Activated CD8-positive, alpha-beta T cell treated with anti-CD3 and anti-CD28 coated beads for 36 hours (primary cell): ENCODE results near the gene CCDC28A. TPM values are rescaled to one million over a fixed set of nuclear protein-coding genes. Genes with fewer than 3 reads are reported as not detected.

Experiments used
- ATAC-seq: fragments of 200-7000 bp; cut with Tn5 transposase; one replicate; pipeline ENCODE4 v1.10.0; 2021; ENCODE audit warnings: mild to moderate bottlenecking, moderate library complexity
- CTCF ChIA-PET: fragments of 350-600 bp; sonication (Branson Sonifier 250); formaldehyde crosslinking; loops from one replicate; lab custom pipeline; 2021; ENCODE audit warnings: antibody characterized with exemption; lab: Charles Lee
- POLR2A ChIA-PET: fragments of 350-600 bp; sonication (Branson Sonifier 250); formaldehyde crosslinking; loops from one replicate; lab custom pipeline; 2021; ENCODE audit warnings: antibody characterized with exemption; lab: Charles Lee
- DNase-seq: peaks from one replicate; pipeline ENCODE4 v3.0.0-alpha.2; 2020
- H3K27ac Mint-ChIP-seq: one replicate; pipeline ENCODE4 v1.8.0; 2021; ENCODE audit warnings: mild to moderate bottlenecking, mixed read lengths
- H3K27me3 Mint-ChIP-seq: one replicate; pipeline ENCODE4 v1.8.0; 2021; ENCODE audit warnings: mixed read lengths
- H3K36me3 Mint-ChIP-seq: one replicate; pipeline ENCODE4 v1.8.0; 2021; ENCODE audit warnings: low read depth, mixed read lengths
- H3K4me1 Mint-ChIP-seq: one replicate; pipeline ENCODE4 v1.8.0; 2021; ENCODE audit warnings: low read depth, mixed read lengths
- H3K4me3 Mint-ChIP-seq: one replicate; pipeline ENCODE4 v1.8.0; 2021; ENCODE audit warnings: mild to moderate bottlenecking, moderate library complexity, mixed read lengths
- H3K9me3 Mint-ChIP-seq: one replicate; pipeline ENCODE4 v1.8.0; 2021; ENCODE audit warnings: mixed read lengths
- CTCF ChIP-seq: fragments of 200-600 bp; IDR thresholded peaks from one replicate; pipeline ENCODE4 v1.8.0; 2022; ENCODE audit warnings: antibody characterized with exemption, mild to moderate bottlenecking
- intact Hi-C: fragments of 100-400 bp; cut with micrococcal nuclease; formaldehyde crosslinking; loops from one replicate; pipeline ENCODE4 v1.10.0; 2022
- total RNA-seq, 2 experiments: library from RNA; stranded (reverse); gene quantifications; one replicate each; pipeline ENCODE4 v1.2.3, GENCODE V29; 2021

The CCDC28A gene
- total RNA-seq, 2 experiments from 2014 or later, result 15.0 to 15.7 TPM

- Mint-ChIP-seq H3K27me3 (peaks cover 4% of the 10 kb centered on the region), H3K4me1 (peaks cover 5% of the 10 kb centered on the region), H3K9me3 (no peaks in the 10 kb centered on the region), H3K27ac (no peak overlapping the region), H3K36me3 (no peaks in the 10 kb centered on the region), H3K4me3 (no peak overlapping the region)
- DNase-seq, result no peak
- ChIA-PET CTCF (no interaction called here), POLR2A (no interaction called here)
- intact Hi-C loops, result no loop called here
- TF ChIP-seq CTCF, result no peak
- ATAC-seq, result no peak
These were observed 27.0 kb downstream of the CCDC28A start for GRCh38 chr6:138800377-138801150.

- intact Hi-C loops, result no loop called here
- CTCF ChIA-PET, result interaction anchor here (1.1 kb wide), 1 partner anchor 12 kb away, joined by 6 read pairs; no protein-coding TSS in a partner anchor
- no peak overlapping the region for H3K27ac Mint-ChIP-seq
- ATAC-seq, result no peak
- DNase-seq, result no peak
- peaks cover 5% of the 10 kb centered on the region for H3K4me1 Mint-ChIP-seq
- H3K27me3 Mint-ChIP-seq, result peaks cover 4% of the 10 kb centered on the region
- H3K4me3 Mint-ChIP-seq, result no peak overlapping the region
- H3K36me3 Mint-ChIP-seq, result no peaks in the 10 kb centered on the region
- no peaks in the 10 kb centered on the region for H3K9me3 Mint-ChIP-seq
- POLR2A ChIA-PET, result no interaction called here
- TF ChIP-seq CTCF, result no peak
These were observed 29.8 kb downstream of the CCDC28A start for GRCh38 chr6:138803331-138803730.

- H3K4me3 Mint-ChIP-seq, result no peak overlapping the region
- no peak for TF ChIP-seq CTCF
- intact Hi-C loops, result no loop called here
- ChIA-PET POLR2A (no interaction called here), CTCF (interaction anchor here (1.1 kb wide), 1 partner anchor 12 kb away, joined by 6 read pairs; no protein-coding TSS in a partner anchor)
- H3K4me1 Mint-ChIP-seq, result peaks cover 5% of the 10 kb centered on the region
- no peak for ATAC-seq
- no peak for DNase-seq
- H3K27me3 Mint-ChIP-seq, result peaks cover 4% of the 10 kb centered on the region
- H3K9me3 Mint-ChIP-seq, result no peaks in the 10 kb centered on the region
- no peak overlapping the region for H3K27ac Mint-ChIP-seq
- H3K36me3 Mint-ChIP-seq, result no peaks in the 10 kb centered on the region
These were observed 30.3 kb downstream of the CCDC28A start for GRCh38 chr6:138803861-138804260.

GRCh38 chr6:138805016-138805765, 31.6 kb downstream of the CCDC28A start:
- ATAC-seq (no peak), DNase-seq (no peak)
- intact Hi-C loops, result no loop called here
- H3K27ac Mint-ChIP-seq, result no peak overlapping the region
- H3K4me3 Mint-ChIP-seq, result no peak overlapping the region
- ChIA-PET POLR2A (no interaction called here), CTCF (interaction anchor here (1.7 kb wide), 1 partner anchor 11 kb away, joined by 8 read pairs; no protein-coding TSS in a partner anchor)
- TF ChIP-seq CTCF, result no peak
- H3K9me3 Mint-ChIP-seq, result no peaks in the 10 kb centered on the region
- H3K4me1 Mint-ChIP-seq, result peaks cover 2% of the 10 kb centered on the region
- peaks cover 4% of the 10 kb centered on the region for H3K27me3 Mint-ChIP-seq
- H3K36me3 Mint-ChIP-seq, result no peaks in the 10 kb centered on the region
